H1 (cell line): Measurements from ENCODE around the gene OVCH1. TPM values are rescaled to one million over a fixed set of nuclear protein-coding genes. Genes with fewer than 3 reads are reported as not detected.

Source experiments
- CHD1 ChIP-seq: IDR thresholded peaks from 2 replicates; pipeline ENCODE4 v1.6.1; 2012; ENCODE audit warnings: low read depth, low read length, improper control_type of control experiment
- CHD7 ChIP-seq: fragments of 300-600 bp; sonication (generic); IDR thresholded peaks from 2 replicates; pipeline ENCODE4 v1.7.1; 2012; ENCODE audit warnings: low read length, moderate library complexity, mild to moderate bottlenecking, inconsistent platforms; ENCODE audit not compliant: insufficient replicate concordance
- HDAC6 ChIP-seq: IDR thresholded peaks from one replicate; pipeline ENCODE4 v1.7.1; 2012; ENCODE audit warnings: low read depth, mild to moderate bottlenecking, inconsistent platforms, low read length, moderate library complexity
- KDM4A ChIP-seq: IDR thresholded peaks from one replicate; pipeline ENCODE4 v1.7.1; 2012; ENCODE audit warnings: low read depth, mild to moderate bottlenecking, moderate library complexity, low read length, inconsistent platforms; ENCODE audit not compliant: severe bottlenecking
- POLR2AphosphoS5 ChIP-seq: IDR thresholded peaks from 2 replicates; pipeline ENCODE4 v1.6.1; 2011; ENCODE audit warnings: low read depth, low read length
- RNF2 ChIP-seq: fragments of 200-900, 300-1000 bp; sonication (generic); IDR thresholded peaks from 2 replicates; pipeline ENCODE4 v1.7.1; 2016; ENCODE audit warnings: borderline replicate concordance, low read depth, mild to moderate bottlenecking, antibody characterized with exemption, low read length; ENCODE audit not compliant: poor library complexity, severe bottlenecking; ENCODE audit errors: missing control alignments
- SIX5 ChIP-seq: IDR thresholded peaks from 2 replicates; pipeline ENCODE4 v1.6.1; 2011; ENCODE audit warnings: mild to moderate bottlenecking, low read depth, low read length
- SUZ12 ChIP-seq: fragments of 200-600 bp; sonication (generic); IDR thresholded peaks from 2 replicates; pipeline ENCODE4 v1.6.1; 2012; ENCODE audit warnings: mild to moderate bottlenecking, inconsistent platforms, low read length, moderate library complexity, mixed read lengths
- polyA plus RNA-seq, 7 experiments: library from polyadenylated mRNA; depleted of rRNA in 3 of 7; stranded (reverse) in 5 of 7; unstranded in 2 of 7; fragments of >200 nt in 5 of 7; fragments of 200-250 nt in 2 of 7; gene quantifications; 1 replicate in 5 of 7; 2 replicates in 1 of 7; 4 replicates in 1 of 7; pipeline versions ENCODE4 v1.2.1 to v1.2.3, GENCODE V29; 2011 to 2013; ENCODE audit warnings: missing spikeins in 2 of 7, mixed read lengths in 2 of 7
- total RNA-seq: library from RNA; stranded (reverse); fragmentation: NEBNext Ultra II Directional; extraction: Animal tissue kit (Norgen Biotek cat#: 25700); gene quantifications from 2 replicates; pipeline ENCODE4 v1.2.1, GENCODE V29; 2021

Gene OVCH1
- total and polyA plus RNA-seq, 2 of the 8 experiments (the other 6 are each of a cell fraction or from before 2014, with no cell fraction given) = 0.07 TPM; not detected in 1

- TF ChIP-seq CHD7 = no peak
- TF ChIP-seq CHD1 = no peak
- no peak for TF ChIP-seq HDAC6
- no peak for TF ChIP-seq SUZ12
- TF ChIP-seq SIX5 = no peak
- peak; percentile 97 for TF ChIP-seq KDM4A
- peak; percentile 69; the same call in 1 of the 2 replicates for TF ChIP-seq POLR2AphosphoS5
- no peak for TF ChIP-seq RNF2
Observed at GRCh38 chr12:29380536-29381523, 116.7 kb downstream of the OVCH1 start, which contains the start of gene ERGIC2 (continued).
